Transverse colon (tissue), 1 donor: ENCODE measurements around the gene ARHGEF7.
"Not testable (repeated sequence)": the region's sequence is repeated elsewhere in the genome, so short reads cannot be mapped to it uniquely, and the experiment has no call there.

ENCODE experiments used
- EP300 ChIP-seq: sonication (generic); formaldehyde crosslinking; IDR thresholded peaks from one replicate; pipeline ENCODE4 v1.6.1; 2017; ENCODE audit warnings: antibody characterized with exemption, low read depth
- POLR2A ChIP-seq: fragments of 450-650 bp; IDR thresholded peaks from one replicate; pipeline ENCODE4 v1.6.1; 2016; ENCODE audit warnings: antibody characterized with exemption, mild to moderate bottlenecking, moderate library complexity

GRCh38 chr13:111082769-111083168 is 32.3 kb upstream of the ARHGEF7 start:
- not testable (repeated sequence) for TF ChIP-seq EP300, POLR2A
